GM19035 (cell line): Measurements from ENCODE around the gene LYPD6B.
A peak's percentile ranks its signal among the peaks of the same experiment; 100 is the strongest.

ENCODE experiments used
- ATAC-seq: cut with Tn5 transposase; IDR thresholded peaks from one replicate; pipeline ENCODE4 v1.9.1; 2021; ENCODE audit not compliant: unreplicated experiment

LYPD6B gene

GRCh38 chr2:149038442-149039212 lies at the start of gene LYPD6B:
LYPD6B (plus strand) TSS chr2:149038699; CDS start chr2:149130949, 92,250 bp downstream.
- ATAC-seq = peak; percentile 52

- ATAC-seq = peak; percentile 87
Observed at GRCh38 chr2:148989882-148990493, 48.5 kb upstream of the LYPD6B start.

DNA sequence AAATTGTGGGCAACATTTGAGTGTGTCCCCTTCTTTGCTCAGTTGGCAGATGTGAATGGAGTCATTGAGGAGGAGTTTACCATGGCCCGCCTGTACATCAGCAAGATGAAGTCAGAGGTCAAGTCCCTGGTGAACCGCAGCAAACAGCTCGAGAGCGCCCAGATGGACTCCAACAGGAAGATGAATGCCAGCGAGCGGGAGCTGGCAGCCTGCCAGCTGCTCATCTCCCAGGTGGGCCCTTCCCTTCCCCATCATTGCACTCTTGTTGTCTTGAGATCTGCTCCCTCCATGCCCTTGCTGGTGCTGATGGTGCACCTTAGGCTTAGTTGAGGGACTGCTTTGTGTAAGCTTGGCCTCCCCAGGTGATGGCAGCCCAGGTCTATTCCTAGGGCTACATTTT lies 47.5 kb upstream of the LYPD6B start:
- ATAC-seq = no peak

DNA sequence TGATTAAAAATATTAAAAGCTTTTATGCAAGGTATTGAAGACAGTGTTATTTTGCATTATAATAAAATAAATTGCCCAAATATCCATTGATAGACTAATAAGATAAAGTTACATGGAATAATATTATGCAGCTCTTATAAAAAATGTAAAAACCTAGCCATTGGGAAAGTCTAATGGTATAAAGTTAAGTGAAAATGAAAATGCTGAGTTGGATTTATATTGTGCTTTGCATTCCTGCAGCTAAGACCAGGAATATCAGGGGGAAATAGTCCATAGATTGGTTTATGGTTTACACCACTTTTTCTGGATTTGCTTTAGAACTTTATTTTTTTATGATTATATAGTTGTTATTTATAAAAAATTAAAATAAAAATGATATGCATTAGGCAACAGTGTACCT lies 46.1 kb upstream of the LYPD6B start:
- ATAC-seq = no peak

GRCh38 chr2:148993351-148993750 lies 45.1 kb upstream of the LYPD6B start:
- ATAC-seq = no peak

DNA sequence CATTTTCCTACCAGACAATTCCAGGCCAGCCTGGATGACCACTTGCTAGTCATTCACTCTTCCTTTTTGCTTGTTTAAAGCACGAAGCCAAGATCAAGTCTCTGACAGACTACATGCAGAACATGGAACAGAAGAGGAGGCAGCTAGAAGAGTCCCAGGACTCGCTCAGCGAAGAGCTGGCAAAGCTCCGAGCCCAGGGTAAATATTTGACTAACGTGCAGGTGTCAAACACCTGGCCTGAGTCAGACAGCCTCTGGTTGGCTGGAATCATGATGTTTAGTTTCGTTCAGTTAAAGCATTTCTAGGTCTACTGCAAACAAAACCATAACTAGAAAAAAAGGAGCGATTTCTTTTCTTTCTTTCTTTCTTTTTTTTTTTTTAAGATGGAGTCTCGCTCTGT lies 44.2 kb upstream of the LYPD6B start:
- no peak for ATAC-seq

- no peak for ATAC-seq
Observed at GRCh38 chr2:148996805-148997204, 41.7 kb upstream of the LYPD6B start.

GRCh38 chr2:148998165-148998830 lies 40.2 kb upstream of the LYPD6B start:
- no peak for ATAC-seq

DNA sequence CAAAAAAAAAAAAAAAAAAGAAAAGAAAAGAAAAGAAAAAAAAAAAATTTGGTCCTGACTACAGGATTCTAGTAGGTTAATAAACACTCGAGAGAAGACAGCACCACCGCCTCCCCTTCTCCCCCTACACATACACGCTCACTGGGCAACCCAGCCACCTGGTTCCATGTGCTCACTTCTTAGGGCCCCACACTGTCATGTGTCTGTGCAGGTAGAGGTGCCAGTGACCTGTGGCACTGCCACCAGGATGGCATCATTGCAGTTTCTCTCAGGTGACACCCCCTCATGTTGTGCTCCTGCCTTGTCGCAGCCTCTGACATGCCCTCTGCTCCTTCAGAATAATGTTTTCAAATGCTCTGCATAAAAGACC lies 39.7 kb upstream of the LYPD6B start:
- ATAC-seq = no peak

GRCh38 chr2:148999451-148999921 lies 39.0 kb upstream of the LYPD6B start:
- no peak for ATAC-seq

DNA sequence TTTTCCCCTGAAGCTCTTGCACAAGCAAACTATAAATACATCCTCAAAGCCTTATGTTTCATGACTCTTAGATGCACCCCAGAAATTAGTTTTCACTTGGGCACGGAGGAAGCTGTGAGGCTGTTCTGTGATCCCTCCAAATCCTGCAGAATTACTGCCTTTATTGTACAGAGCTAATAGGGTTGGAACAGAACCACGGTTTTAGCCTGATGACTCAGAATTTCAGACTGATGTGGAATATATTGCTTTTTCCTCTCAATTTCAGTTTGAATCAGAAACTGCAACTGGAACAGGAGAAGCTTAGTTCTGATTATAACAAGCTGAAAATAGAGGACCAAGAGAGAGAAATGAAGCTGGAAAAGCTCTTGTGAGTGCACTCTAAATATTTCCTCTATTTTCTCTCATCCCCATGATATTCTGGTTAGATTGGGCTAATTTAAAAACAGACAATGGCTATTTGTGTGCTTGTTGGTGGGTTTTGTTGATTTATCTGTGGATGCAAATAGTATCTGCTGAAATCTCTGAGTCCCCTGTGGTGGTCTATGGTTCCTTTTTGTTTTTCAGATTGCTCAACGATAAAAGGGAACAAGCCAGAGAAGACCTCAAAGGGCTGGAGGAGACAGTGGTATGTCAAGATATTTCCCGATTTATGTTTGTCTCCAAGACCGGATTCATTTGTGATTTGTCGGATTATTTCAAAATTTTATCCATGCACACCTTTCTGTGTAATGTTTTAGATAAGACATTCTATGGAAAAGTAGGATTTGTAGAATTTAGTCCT lies 38.2 kb upstream of the LYPD6B start:
- no peak for ATAC-seq

DNA sequence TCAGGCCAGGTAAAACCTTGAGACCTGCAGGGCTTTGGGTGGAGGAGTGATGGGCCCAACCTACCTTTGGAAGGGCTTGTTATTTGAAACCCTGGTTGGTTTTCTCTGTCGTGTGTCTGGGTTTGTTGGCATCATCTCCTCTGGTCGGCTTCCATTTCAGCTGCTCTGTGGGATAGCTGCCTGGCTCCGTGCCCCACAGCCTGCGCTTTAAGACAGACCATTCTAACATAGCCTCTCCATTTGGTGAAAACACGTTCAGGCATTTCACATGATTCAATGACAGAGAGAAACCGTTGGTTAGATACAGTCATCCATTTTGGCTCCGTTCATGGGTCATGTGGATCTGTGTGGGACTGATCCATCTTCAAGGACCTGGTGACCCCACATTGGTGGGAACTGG lies 37.0 kb upstream of the LYPD6B start:
- ATAC-seq = no peak

GRCh38 chr2:149002378-149002890 lies 36.1 kb upstream of the LYPD6B start:
- ATAC-seq = no peak

- ATAC-seq = no peak
Observed at GRCh38 chr2:149002891-149003740, 35.4 kb upstream of the LYPD6B start.

GRCh38 chr2:149004836-149005235 lies 33.7 kb upstream of the LYPD6B start:
- ATAC-seq = no peak

- ATAC-seq = no peak
Observed at GRCh38 chr2:149005471-149006077, 32.9 kb upstream of the LYPD6B start.

DNA sequence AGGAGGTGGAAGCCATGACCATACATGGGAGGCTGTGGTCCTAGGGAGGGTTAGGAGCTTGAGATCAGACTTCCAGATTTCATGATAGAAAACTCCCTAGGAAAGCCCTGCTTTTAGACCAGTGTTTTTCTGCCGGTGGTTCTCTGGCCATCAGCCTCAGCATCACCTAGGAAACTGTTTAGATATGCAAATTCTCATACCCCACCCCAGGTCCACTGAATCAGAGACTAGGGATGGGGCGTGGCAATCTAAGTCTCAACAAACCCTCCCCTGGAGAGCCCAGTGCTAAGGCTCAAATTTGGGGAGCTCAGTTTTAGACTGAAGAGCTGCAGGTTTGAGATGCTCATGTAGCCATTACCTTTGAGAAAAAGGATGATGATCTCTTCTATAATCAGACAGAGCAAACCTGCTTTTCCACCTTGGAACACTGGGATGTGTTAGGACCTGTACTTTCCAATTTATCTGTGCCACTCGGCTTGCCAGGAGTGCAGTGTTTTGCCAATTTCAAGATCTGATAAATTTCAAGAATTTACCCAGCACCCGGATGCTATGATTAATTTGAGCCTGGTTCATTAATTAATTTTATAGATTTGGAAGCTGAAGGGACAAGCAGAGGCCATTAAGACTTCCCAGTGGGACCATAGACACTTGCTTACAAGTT lies 31.5 kb upstream of the LYPD6B start:
- no peak for ATAC-seq

DNA sequence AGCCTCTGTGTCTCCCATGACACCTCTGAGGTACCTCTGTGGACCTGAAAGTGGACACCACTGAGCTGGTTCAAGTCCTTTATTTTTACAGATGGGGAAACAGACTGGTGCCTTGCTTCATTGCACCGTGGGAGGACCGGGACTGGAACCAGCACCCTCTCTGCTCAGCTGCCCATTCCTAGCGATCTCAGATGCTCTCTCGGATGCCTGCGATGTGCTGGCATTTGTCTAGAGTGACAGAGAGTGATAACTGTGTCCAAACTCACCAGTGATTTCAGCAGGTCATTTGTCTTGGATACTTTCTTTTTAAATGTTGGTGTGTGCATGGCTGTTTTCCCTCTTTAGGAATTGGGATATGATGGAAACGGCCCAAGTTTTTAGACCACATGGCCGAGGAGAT lies 30.1 kb upstream of the LYPD6B start:
- ATAC-seq = no peak
